WTC11 (cell line): Measurements from ENCODE around the gene AMIGO1. TPM values are rescaled to one million over a fixed set of nuclear protein-coding genes. Genes with fewer than 3 reads are reported as not detected.

Source experiments
- ATAC-seq: fragments of 200-7000 bp; cut with Tn5 transposase; 2 replicates; pipeline ENCODE4 v1.10.0; 2021; ENCODE audit warnings: mild to moderate bottlenecking, moderate library complexity
- CTCF ChIA-PET: fragments of 300-600 bp; sonication (Branson Sonifier 250); formaldehyde crosslinking; loops from one replicate; lab custom pipeline; 2021; ENCODE audit warnings: antibody characterized with exemption; lab: Charles Lee
- POLR2A ChIA-PET: fragments of 350-600 bp; sonication (Branson Sonifier 250); formaldehyde crosslinking; loops from one replicate; lab custom pipeline; 2021; ENCODE audit warnings: antibody characterized with exemption; lab: Charles Lee
- DNase-seq: peaks from one replicate; pipeline ENCODE4 v3.0.0; 2021; ENCODE audit warnings: low spot score
- H3K27ac Mint-ChIP-seq: 2 replicates; pipeline ENCODE4 v1.8.0; 2021; ENCODE audit warnings: mixed read lengths
- H3K27me3 Mint-ChIP-seq: 2 replicates; pipeline ENCODE4 v1.8.0; 2021; ENCODE audit warnings: low read depth, mild to moderate bottlenecking, moderate library complexity, mixed read lengths
- H3K36me3 Mint-ChIP-seq: 2 replicates; pipeline ENCODE4 v1.8.0; 2021; ENCODE audit warnings: mixed read lengths
- H3K4me1 Mint-ChIP-seq: 2 replicates; pipeline ENCODE4 v1.8.0; 2022; ENCODE audit warnings: mixed read lengths
- H3K4me3 Mint-ChIP-seq: 2 replicates; pipeline ENCODE4 v1.8.0; 2021; ENCODE audit warnings: mild to moderate bottlenecking, moderate library complexity, mixed read lengths
- H3K9me3 Mint-ChIP-seq: 2 replicates; pipeline ENCODE4 v1.8.0; 2021; ENCODE audit warnings: mixed read lengths
- ATF1 ChIP-seq: sonication (generic); formaldehyde crosslinking; IDR thresholded peaks from 2 replicates; pipeline ENCODE4 v1.8.1; 2023; ENCODE audit warnings: mild to moderate bottlenecking, moderate library complexity, missing genetic modification reagents
- ATF2 ChIP-seq: sonication (generic); formaldehyde crosslinking; IDR thresholded peaks from 2 replicates; pipeline ENCODE4 v1.8.1; 2022; ENCODE audit warnings: low read depth, missing genetic modification reagents, borderline replicate concordance
- CTCF ChIP-seq: fragments of 200-600 bp; IDR thresholded peaks from 2 replicates; pipeline ENCODE4 v1.8.0; 2022; ENCODE audit warnings: antibody characterized with exemption
- E2F1 ChIP-seq: sonication (generic); formaldehyde crosslinking; IDR thresholded peaks from 2 replicates; pipeline ENCODE4 v1.8.0; 2022; ENCODE audit warnings: mild to moderate bottlenecking, missing genetic modification reagents
- ELF4 ChIP-seq: sonication (generic); formaldehyde crosslinking; IDR thresholded peaks from 2 replicates; pipeline ENCODE4 v1.8.1; 2022; ENCODE audit warnings: low read depth, mild to moderate bottlenecking, moderate library complexity, missing genetic modification reagents
- ETV6 ChIP-seq: sonication (generic); formaldehyde crosslinking; IDR thresholded peaks from 2 replicates; pipeline ENCODE4 v1.8.1; 2022; ENCODE audit warnings: mild to moderate bottlenecking, missing genetic modification reagents
- FOXP4 ChIP-seq: sonication (generic); formaldehyde crosslinking; IDR thresholded peaks from 2 replicates; pipeline ENCODE4 v1.8.0; 2022; ENCODE audit warnings: mild to moderate bottlenecking, missing genetic modification reagents
- HMGXB4 ChIP-seq: sonication (generic); formaldehyde crosslinking; IDR thresholded peaks from 2 replicates; pipeline ENCODE4 v1.8.1; 2023; ENCODE audit warnings: mild to moderate bottlenecking, moderate library complexity, missing genetic modification reagents
- JAZF1 ChIP-seq: fragments of 250-450 bp; sonication (Bioruptor Pico); IDR thresholded peaks from 2 replicates; pipeline ENCODE4 v1.9.0; 2021; ENCODE audit warnings: moderate library complexity, mild to moderate bottlenecking, inconsistent platforms
- MAX ChIP-seq: sonication (generic); formaldehyde crosslinking; IDR thresholded peaks from 2 replicates; pipeline ENCODE4 v1.8.0; 2022; ENCODE audit warnings: mild to moderate bottlenecking, missing genetic modification reagents
- NFYB ChIP-seq: sonication (generic); formaldehyde crosslinking; conservative IDR thresholded peaks from 2 replicates; pipeline ENCODE4 v1.8.0; 2022; ENCODE audit warnings: low read depth, missing genetic modification reagents
- SP1 ChIP-seq: sonication (generic); formaldehyde crosslinking; conservative IDR thresholded peaks from 2 replicates; pipeline ENCODE4 v1.8.1; 2022; ENCODE audit warnings: missing genetic modification reagents
- STAT6 ChIP-seq: sonication (generic); formaldehyde crosslinking; conservative IDR thresholded peaks from 2 replicates; pipeline ENCODE4 v1.8.1; 2023; ENCODE audit warnings: mild to moderate bottlenecking, low read depth, missing genetic modification reagents, moderate library complexity
- TEAD1 ChIP-seq: sonication (generic); formaldehyde crosslinking; IDR thresholded peaks from 2 replicates; pipeline ENCODE4 v1.8.0; 2022; ENCODE audit warnings: mild to moderate bottlenecking, missing genetic modification reagents
- TEAD4 ChIP-seq: sonication (generic); formaldehyde crosslinking; IDR thresholded peaks from 2 replicates; pipeline ENCODE4 v1.8.0; 2022; ENCODE audit warnings: mild to moderate bottlenecking, missing genetic modification reagents
- TP53 ChIP-seq: sonication (generic); formaldehyde crosslinking; IDR thresholded peaks from 2 replicates; pipeline ENCODE4 v1.8.1; 2023; ENCODE audit warnings: mild to moderate bottlenecking, missing genetic modification reagents
- USF2 ChIP-seq: sonication (generic); formaldehyde crosslinking; IDR thresholded peaks from 2 replicates; pipeline ENCODE4 v1.8.1; 2023; ENCODE audit warnings: mild to moderate bottlenecking, missing genetic modification reagents, moderate library complexity
- ZNF317 ChIP-seq: sonication (generic); formaldehyde crosslinking; IDR thresholded peaks from 2 replicates; pipeline ENCODE4 v1.8.1; 2023; ENCODE audit warnings: low read depth, mild to moderate bottlenecking, moderate library complexity, missing genetic modification reagents, borderline replicate concordance
- ZNF423 ChIP-seq: fragments of 250-450 bp; sonication (Bioruptor Pico); IDR thresholded peaks from 2 replicates; pipeline ENCODE4 v2.1.2; 2022; ENCODE audit warnings: mild to moderate bottlenecking, moderate library complexity
- ZNF425 ChIP-seq: fragments of 250-450 bp; sonication (Bioruptor Pico); conservative IDR thresholded peaks from 2 replicates; pipeline ENCODE4 v1.9.0; 2021; ENCODE audit warnings: mild to moderate bottlenecking
- total RNA-seq: library from RNA; stranded (reverse); gene quantifications from 3 replicates; pipeline ENCODE4 v1.2.3, GENCODE V29; 2021

Gene AMIGO1
- total RNA-seq, 1 experiment from 2014 or later = 2.4 TPM

GRCh38 chr1:109539676-109540075, 30.1 kb upstream of the AMIGO1 start, which contains the start of gene GPR61:
Gene GPR61, plus strand, starts transcription at chr1:109539872. Its CDS starts 3,151 bp downstream, at chr1:109543023.
- peaks cover 8% of the 10 kb centered on the region for H3K4me1 Mint-ChIP-seq
- no peak for DNase-seq
- POLR2A ChIA-PET = no interaction called here
- no peak within 1 kb of the TSS for H3K4me3 Mint-ChIP-seq
- no peaks in the 10 kb centered on the region; the same call in none of the 2 replicates for H3K27me3 Mint-ChIP-seq
- TF ChIP-seq ZNF317 (no peak), CTCF (no peak), TEAD1 (CRISPR knock-in tag) (no peak), FOXP4 (CRISPR knock-in tag) (no peak), USF2 (CRISPR knock-in tag) (no peak), SP1 (no peak), ZNF425 (CRISPR knock-in tag) (no peak), ETV6 (CRISPR knock-in tag) (no peak), ATF2 (CRISPR knock-in tag) (no peak), STAT6 (CRISPR knock-in tag) (no peak), TP53 (CRISPR knock-in tag) (no peak), ATF1 (CRISPR knock-in tag) (no peak), ZNF423 (CRISPR knock-in tag) (no peak), E2F1 (CRISPR knock-in tag) (no peak), HMGXB4 (no peak), NFYB (CRISPR knock-in tag) (no peak), JAZF1 (CRISPR knock-in tag) (no peak), TEAD4 (CRISPR knock-in tag) (no peak), ELF4 (CRISPR knock-in tag) (no peak), MAX (CRISPR knock-in tag) (no peak)
- CTCF ChIA-PET = interaction anchor here (1.2 to 16.4 kb wide), 4 partner anchors 9 to 100 kb away, joined by 4 to 740 read pairs (median 53); partner anchors contain the start of genes CYB561D1 and GNAI3
- no peak within 1 kb of the TSS for H3K27ac Mint-ChIP-seq
- H3K9me3 Mint-ChIP-seq = no peaks in the 10 kb centered on the region
- peak; percentile 83 for ATAC-seq
- H3K36me3 Mint-ChIP-seq = no peaks in the 10 kb centered on the region
